ENCODE measurements around the gene ATP2A3. TPM values are rescaled to one million over a fixed set of nuclear protein-coding genes. Genes with fewer than 3 reads are reported as not detected.
A peak's percentile ranks its signal among the peaks of the same experiment; 100 is the strongest.

The ATP2A3 gene
- total RNA-seq, 2 donors from 2014 or later, result 8.6 to 12.0 TPM

DNA sequence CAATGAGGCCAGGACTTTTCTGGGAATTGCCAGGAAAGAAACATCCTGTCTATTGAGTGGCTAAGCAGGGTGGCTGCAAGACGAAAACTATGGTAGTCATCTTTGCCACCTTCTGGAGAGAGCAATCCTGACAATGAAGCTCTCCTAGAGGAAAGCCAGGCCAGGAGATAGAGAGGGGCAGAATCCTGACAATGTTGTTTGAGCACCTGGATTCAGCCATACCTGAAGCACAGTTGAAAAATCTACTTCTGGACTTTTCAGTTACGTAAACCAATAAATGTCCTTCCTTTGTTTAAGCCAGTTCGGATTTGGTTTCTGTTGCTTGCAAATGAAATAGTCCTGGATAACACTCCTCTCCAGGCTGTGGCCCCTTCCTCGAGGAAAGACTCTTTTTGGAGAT lies 57.4 kb downstream of the ATP2A3 start:
- DNase-seq (no peak), ATAC-seq (no peak)
- intact Hi-C loops (cut with DNase I), result no loop called here

DNA sequence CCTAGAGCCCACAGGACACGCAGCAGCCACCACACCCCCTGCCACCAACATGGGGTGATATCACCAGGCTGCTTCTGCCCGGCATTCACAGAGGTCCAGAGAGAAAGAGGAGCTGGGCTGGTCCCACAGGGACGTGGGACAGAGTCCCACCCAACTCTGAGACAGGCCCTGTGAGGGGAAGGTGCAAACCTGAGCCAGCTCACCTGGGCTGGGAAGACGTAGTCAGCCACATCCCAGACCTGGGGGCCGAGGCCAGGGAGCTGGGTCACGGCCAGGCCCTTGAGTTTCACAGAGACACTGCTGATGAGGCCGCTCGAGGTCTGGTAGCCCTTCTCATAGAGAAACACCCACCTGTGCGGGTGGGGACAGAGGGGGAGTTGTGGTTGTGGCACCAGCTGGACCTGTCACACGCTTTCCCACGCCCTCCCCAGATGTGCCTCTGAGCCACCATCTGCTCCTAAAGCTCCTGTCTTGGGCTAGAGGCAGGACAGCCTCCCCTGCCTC lies 59.2 kb downstream of the ATP2A3 start:
- DNase-seq (no peak), ATAC-seq (no peak)
- intact Hi-C loops (cut with DNase I), result no loop called here

DNA sequence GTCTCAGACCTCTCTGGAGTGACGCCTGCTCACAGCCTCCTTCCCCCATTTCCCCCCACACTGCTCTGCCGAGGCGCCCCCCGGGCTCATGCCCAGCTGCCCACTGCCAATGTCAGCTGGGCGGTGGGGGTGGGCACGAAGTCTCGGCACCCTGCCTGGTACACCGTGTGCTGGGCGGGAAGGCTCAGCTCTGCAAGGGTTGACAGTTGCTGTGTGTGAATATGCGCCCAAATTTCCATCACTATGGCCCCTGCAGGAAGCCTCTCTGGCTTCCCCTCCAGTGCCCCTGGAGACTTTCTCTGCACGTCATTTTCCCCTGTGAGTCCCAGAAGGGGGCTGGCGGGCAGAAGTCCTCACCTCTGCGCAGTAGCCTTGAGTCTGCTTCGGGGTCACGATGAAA lies 59.7 kb downstream of the ATP2A3 start:
- ATAC-seq (no peak), DNase-seq (no peak)
- intact Hi-C loops (cut with DNase I), result no loop called here

GRCh38 chr17:3903881-3904290 lies 60.4 kb downstream of the ATP2A3 start:
- no peak for DNase-seq
- peak; percentile 14 to 39 for ATAC-seq
- intact Hi-C loops (cut with DNase I), result no loop called here

- ATAC-seq (peak in 1 of 2 donors; percentile 34), DNase-seq (no peak)
- intact Hi-C loops (cut with DNase I), result no loop called here
Observed at GRCh38 chr17:3903051-3903825, 61.0 kb downstream of the ATP2A3 start.

DNA sequence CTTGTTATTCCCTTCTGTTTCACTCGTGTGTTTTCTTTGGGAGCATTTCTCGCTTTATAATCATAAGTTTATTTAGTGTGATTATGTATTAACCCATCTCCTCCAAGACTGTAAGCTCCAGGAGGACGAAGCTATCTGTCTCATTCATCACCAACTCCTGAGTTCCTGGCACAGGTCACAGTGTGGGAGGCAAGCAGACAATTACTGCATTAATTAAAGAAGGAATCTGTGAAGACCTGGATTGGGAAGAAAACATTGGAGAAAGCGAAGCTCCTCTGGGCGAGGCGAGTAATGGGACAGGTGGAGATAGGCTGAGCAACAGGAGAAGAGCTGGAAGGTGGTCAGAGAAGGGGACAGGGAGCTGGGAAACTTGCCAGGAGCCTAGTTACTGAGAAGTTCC lies 63.6 kb downstream of the ATP2A3 start:
- no peak for ATAC-seq
- intact Hi-C loops (cut with DNase I), result no loop called here
- no peak for DNase-seq

DNA sequence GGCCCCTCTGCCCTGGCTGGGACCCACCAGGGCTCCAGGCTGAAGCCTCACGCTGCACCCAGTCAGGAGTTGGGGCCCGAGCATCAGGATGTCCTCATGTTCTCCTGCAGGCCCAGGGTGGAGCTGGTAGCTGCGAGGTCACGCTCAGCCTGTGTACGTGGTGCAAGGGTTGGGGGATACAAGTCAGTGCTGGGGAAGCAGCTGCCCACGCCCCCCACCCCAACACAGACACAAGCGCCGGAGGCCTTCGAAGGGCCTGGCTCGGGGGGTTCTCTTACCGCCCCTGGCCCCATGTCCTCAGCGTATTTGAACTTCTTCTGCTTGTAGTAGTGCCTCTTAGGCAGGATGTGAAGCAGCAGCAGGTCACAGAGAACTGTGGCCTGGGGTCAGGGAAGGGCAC lies 66.5 kb downstream of the ATP2A3 start:
- intact Hi-C loops (cut with DNase I), result no loop called here
- DNase-seq (no peak), ATAC-seq (no peak)

DNA sequence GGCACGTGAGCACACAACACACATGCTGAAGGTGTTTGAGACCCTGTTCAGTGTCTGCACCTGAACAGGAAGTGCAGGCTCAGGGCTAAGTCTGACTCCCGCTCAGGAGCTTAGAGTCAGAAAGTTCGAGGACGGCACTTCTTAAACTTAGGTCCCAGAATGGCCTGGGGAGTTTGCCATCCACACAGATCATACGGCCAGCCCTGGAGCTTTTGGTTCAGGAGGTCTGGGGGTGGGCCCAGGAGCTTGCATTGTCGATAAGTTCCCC lies 67.3 kb downstream of the ATP2A3 start:
- ATAC-seq (no peak), DNase-seq (no peak)
- intact Hi-C loops (cut with DNase I), result no loop called here

DNA sequence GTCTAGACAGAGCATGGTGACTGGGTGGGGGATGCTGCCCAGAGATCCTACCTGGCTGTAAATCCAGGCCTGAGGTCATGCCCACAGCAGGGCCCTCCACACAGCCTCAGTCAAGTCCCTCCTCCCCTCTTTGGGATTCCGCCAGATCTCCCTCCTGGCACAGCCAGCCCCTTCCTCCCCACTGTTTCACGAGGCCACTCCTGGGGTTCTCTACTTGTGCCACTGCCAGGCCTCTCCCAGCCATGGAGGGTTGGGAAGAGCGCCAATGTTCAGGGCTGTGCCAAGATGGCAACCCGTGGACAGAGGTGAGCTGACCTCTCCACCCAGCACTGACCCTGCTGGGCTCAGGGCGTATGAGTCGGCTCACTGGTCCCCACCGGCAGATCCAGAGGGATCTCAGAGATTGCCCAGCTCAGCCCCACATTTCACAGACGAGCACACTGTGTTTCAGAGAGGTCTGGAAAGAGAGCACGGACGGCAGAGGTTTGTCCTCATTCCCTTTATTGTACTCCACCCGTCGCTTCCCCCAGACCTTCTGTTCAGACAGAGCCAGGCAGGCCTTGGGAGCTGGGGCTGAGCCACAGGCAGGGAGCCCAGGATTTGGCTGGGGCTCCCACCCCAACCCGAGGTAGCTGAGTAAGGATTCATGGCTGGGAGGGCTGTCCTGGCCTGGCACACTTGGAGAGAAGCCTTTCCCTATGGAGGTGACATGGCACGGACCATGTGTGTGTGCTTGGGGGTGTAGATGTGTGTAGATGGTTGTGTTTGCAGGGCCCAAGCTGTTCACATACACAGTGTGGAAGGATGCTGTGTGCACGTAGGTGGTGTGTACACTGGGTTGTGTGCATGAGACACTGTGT lies 67.9 kb downstream of the ATP2A3 start:
- intact Hi-C loops (cut with DNase I), result no loop called here
- DNase-seq, result no peak

GRCh38 chr17:3895354-3895753 lies 68.9 kb downstream of the ATP2A3 start:
- ATAC-seq (no peak), DNase-seq (no peak)
- intact Hi-C loops (cut with DNase I), result no loop called here

More for the DNA sequence above, 67.9 kb downstream of the ATP2A3 start:
- no peak for ATAC-seq

- ATAC-seq (peak in 1 of 2 donors; percentile 1), DNase-seq (peak; percentile 63)
- intact Hi-C loops (cut with DNase I), result no loop called here
Observed at GRCh38 chr17:3894911-3895343, 69.3 kb downstream of the ATP2A3 start.

GRCh38 chr17:3894188-3894587 lies 70.0 kb downstream of the ATP2A3 start:
- intact Hi-C loops (cut with DNase I), result no loop called here
- no peak for ATAC-seq
- DNase-seq, result no peak

- DNase-seq, result no peak
- intact Hi-C loops (cut with DNase I), result no loop called here
- ATAC-seq, result no peak
Observed at GRCh38 chr17:3893720-3894116, 70.5 kb downstream of the ATP2A3 start.

GRCh38 chr17:3893003-3893719 lies 71.1 kb downstream of the ATP2A3 start, which contains the start of gene CAMKK1:
Gene CAMKK1, minus strand, starts transcription at chr17:3893053. Its CDS starts 7,366 bp downstream, at chr17:3885687.
- DNase-seq (peak; percentile 93), ATAC-seq (peak; percentile 83 to 91)
- intact Hi-C loops (cut with DNase I), result no loop called here

DNA sequence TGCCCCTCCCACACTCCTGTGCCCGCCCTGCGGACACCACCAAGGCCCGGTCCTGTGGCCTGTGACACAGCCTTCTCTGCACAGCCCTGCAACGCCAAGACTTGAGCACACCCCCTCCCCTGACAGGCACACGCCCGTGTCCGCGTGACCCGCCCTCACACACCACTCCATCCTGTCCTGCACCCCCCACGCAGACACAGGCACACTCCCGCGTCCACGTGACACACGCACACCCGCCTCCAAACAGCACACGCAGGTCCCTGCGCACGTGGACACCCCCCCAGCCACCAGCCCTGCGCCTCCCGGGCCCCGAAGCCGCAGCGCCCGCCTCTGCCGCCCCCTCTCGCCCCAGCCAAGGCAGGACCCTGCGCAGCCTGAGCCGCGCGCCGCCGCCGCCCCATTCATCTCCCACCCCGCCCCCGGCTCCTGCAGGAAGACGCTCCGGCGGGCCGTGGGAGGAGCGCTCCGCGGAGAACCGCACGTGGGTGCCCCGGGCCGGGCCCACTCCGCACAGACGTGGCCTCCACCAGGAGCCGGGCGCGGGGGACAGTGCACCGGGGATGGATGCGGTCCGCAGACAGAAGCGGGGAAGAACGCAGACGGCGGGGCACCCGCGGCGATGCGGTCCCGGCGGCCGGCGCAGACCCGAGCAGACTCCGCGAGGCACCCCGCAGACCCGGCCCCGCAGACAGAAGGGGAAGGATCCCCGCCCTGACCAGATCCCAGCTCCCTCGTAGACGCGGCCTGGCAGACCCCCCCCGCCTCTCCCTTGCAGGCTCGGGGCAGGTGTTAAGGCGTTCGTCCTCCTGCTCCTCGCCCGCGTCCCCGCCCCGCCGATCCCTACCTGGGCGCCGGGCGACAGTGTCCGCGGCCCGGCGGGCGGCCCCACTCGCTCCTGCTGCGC lies 71.9 kb downstream of the ATP2A3 start:
- intact Hi-C loops (cut with DNase I), result no loop called here
- ATAC-seq, result peak; percentile 32 to 43
- DNase-seq, result peak; percentile 85

- intact Hi-C loops (cut with DNase I), result no loop called here
- no peak for ATAC-seq
- DNase-seq, result no peak
Observed at GRCh38 chr17:3891626-3892094, 72.6 kb downstream of the ATP2A3 start.

DNA sequence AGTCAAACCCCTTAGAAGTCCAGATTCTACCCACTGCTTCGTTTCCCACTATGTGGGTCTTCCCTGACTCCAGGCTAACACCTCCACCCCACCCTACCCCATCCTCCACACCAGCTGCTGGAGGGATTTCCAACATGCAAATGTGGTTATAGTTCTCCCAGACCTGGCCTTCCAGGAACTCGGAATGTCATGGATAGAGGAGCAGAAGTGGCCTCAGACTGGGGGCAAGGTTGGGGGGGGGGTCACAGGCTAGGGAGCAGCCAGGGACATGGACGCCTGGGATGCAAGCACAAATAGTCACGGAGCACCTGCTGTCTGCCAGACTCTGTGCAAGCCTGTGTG lies 73.4 kb downstream of the ATP2A3 start:
- ATAC-seq (no peak), DNase-seq (no peak)
- intact Hi-C loops (cut with DNase I), result no loop called here

- intact Hi-C loops (cut with DNase I), result no loop called here
- DNase-seq (peak; percentile 79), ATAC-seq (peak in 1 of 2 donors; percentile 23)
Observed at GRCh38 chr17:3890082-3890877, 74.0 kb downstream of the ATP2A3 start.
